PC-9 (cell line): ENCODE results near the gene RTEL1. TPM values are rescaled to one million over a fixed set of nuclear protein-coding genes. Genes with fewer than 3 reads are reported as not detected.

Source experiments
- BruUV-seq: library from RNA; stranded (reverse); fragments of 400-500 nt; replicated peaks from 2 replicates; lab custom pipeline; 2021; lab: Mats Ljungman, UMichigan
- CTCF ChIA-PET: fragments of 300-600 bp; sonication (Branson Sonifier 250); formaldehyde crosslinking; loops from one replicate; lab custom pipeline; 2022; ENCODE audit warnings: antibody characterized with exemption; lab: Charles Lee
- POLR2A ChIA-PET: fragments of 300-600 bp; sonication (Branson Sonifier 250); formaldehyde crosslinking; loops from one replicate; lab custom pipeline; 2022; ENCODE audit warnings: antibody characterized with exemption; ENCODE audit not compliant: unreplicated experiment; lab: Charles Lee
- DNase-seq, 2 experiments: peaks; one replicate each; pipeline versions ENCODE4 v3.0.0 to v3.0.0-alpha.2; 2015 to 2022; ENCODE audit warnings: mixed read lengths in 1 of 2
- H2AFZ ChIP-seq: fragments of 200-600 bp; sonication (generic); 2 replicates; pipeline ENCODE4 v1.8.1; 2017; ENCODE audit warnings: antibody characterized with exemption
- H3F3A ChIP-seq: fragments of 200-600 bp; sonication (generic); 2 replicates; pipeline ENCODE4 v1.8.1; 2017; ENCODE audit warnings: antibody characterized with exemption, mild to moderate bottlenecking, low read depth; ENCODE audit not compliant: insufficient read depth
- H3K27ac ChIP-seq: fragments of 200-600 bp; sonication (generic); 2 replicates; pipeline ENCODE4 v1.6.1; 2016; ENCODE audit warnings: mixed run types
- H3K27me3 ChIP-seq: fragments of 200-600 bp; sonication (generic); 2 replicates; pipeline ENCODE4 v1.6.1; 2016; ENCODE audit warnings: low read depth, mixed run types; ENCODE audit not compliant: insufficient read depth
- H3K36me3 ChIP-seq: fragments of 200-600 bp; sonication (generic); 2 replicates; pipeline ENCODE4 v1.6.1; 2016; ENCODE audit warnings: low read depth, mixed run types
- H3K4me1 ChIP-seq: fragments of 200-600 bp; sonication (generic); replicated peaks from 2 replicates; pipeline ENCODE4 v1.6.1; 2016; ENCODE audit warnings: mixed run types; ENCODE audit not compliant: insufficient read depth
- H3K4me2 ChIP-seq: fragments of 200-600 bp; sonication (generic); 2 replicates; pipeline ENCODE4 v1.6.1; 2017; ENCODE audit warnings: mixed run types
- H3K4me3 ChIP-seq: fragments of 200-600 bp; sonication (generic); 2 replicates; pipeline ENCODE4 v1.6.1; 2016; ENCODE audit warnings: mixed run types
- H3K79me2 ChIP-seq: fragments of 200-600 bp; sonication (generic); 2 replicates; pipeline ENCODE4 v1.6.1; 2017; ENCODE audit warnings: low read depth, mixed run types
- H3K9me2 ChIP-seq: fragments of 200-600 bp; sonication (generic); 2 replicates; pipeline ENCODE4 v1.8.1; 2017; ENCODE audit warnings: mild to moderate bottlenecking; ENCODE audit not compliant: insufficient read depth
- H3K9me3 ChIP-seq: fragments of 200-600 bp; sonication (generic); 2 replicates; pipeline ENCODE4 v1.8.1; 2016; ENCODE audit warnings: low read depth; ENCODE audit not compliant: insufficient read depth
- H4K20me1 ChIP-seq: fragments of 200-600 bp; sonication (generic); 2 replicates; pipeline ENCODE4 v1.8.1; 2017; ENCODE audit not compliant: insufficient read depth
- CTCF ChIP-seq: fragments of 200-600 bp; sonication (generic); conservative IDR thresholded peaks from 2 replicates; pipeline ENCODE4 v1.6.1; 2017; ENCODE audit warnings: mixed run types, antibody characterized with exemption, mild to moderate bottlenecking, moderate library complexity
- EZH2 ChIP-seq: fragments of 200-600 bp; sonication (generic); IDR thresholded peaks from 2 replicates; pipeline ENCODE4 v1.8.0; 2017; ENCODE audit warnings: antibody characterized with exemption, low read depth
- intact Hi-C: fragments of 100-400 bp; cut with micrococcal nuclease; formaldehyde crosslinking; loops from one replicate; pipeline ENCODE4 v1.10.0; 2022; ENCODE audit not compliant: unreplicated experiment
- total RNA-seq: library from RNA; stranded (reverse); gene quantifications from 2 replicates; pipeline ENCODE4 v1.2.3, GENCODE V29; 2021

Gene RTEL1
- total RNA-seq, 1 experiment from 2014 or later, result 36.0 TPM

GRCh38 chr20:63737945-63738686 is 80.0 kb downstream of the RTEL1 start:
- Histone ChIP-seq H3K4me1 (peaks cover 9% of the 10 kb centered on the region), H3K4me3 (no peak overlapping the region)

GRCh38 chr20:63738687-63739129 is 80.6 kb downstream of the RTEL1 start:
- peaks cover 30% of the 10 kb centered on the region for H3F3A ChIP-seq
- H3K27me3 ChIP-seq, result no peaks in the 10 kb centered on the region
- intact Hi-C loops, result no loop called here
- ChIA-PET POLR2A (interaction anchor here (0.6 kb wide), 1 partner anchor 97 kb away, joined by 3 read pairs; no protein-coding TSS in a partner anchor), CTCF (interaction anchor here (0.7 kb wide), 1 partner anchor 30 kb away, joined by 6 read pairs; no protein-coding TSS in a partner anchor)
- H3K9me3 ChIP-seq, result no peaks in the 10 kb centered on the region
- peaks cover 5% of the 10 kb centered on the region; the same call in 1 of the 2 replicates for H4K20me1 ChIP-seq
- no TSS peak for BruUV-seq
- H3K9me2 ChIP-seq, result no peaks in the 10 kb centered on the region
- TF ChIP-seq CTCF, result no peak
- no peak for TF ChIP-seq EZH2
- H3K4me3 ChIP-seq, result no peak overlapping the region
- peaks cover 10% of the 10 kb centered on the region; the same call in 1 of the 2 replicates for H3K79me2 ChIP-seq
- H3K4me1 ChIP-seq, result peaks cover 9% of the 10 kb centered on the region
- no peak overlapping the region for H2AFZ ChIP-seq
- H3K4me2 ChIP-seq, result no peak overlapping the region
- DNase-seq, result no peak
- H3K27ac ChIP-seq, result no peak overlapping the region
- no peaks in the 10 kb centered on the region for H3K36me3 ChIP-seq

More at GRCh38 chr20:63737945-63738686, 80.0 kb downstream of the RTEL1 start:
- no TSS peak for BruUV-seq
- no peak overlapping the region for H3K4me2 ChIP-seq
- no peaks in the 10 kb centered on the region for H3K9me3 ChIP-seq
- peaks cover 7% of the 10 kb centered on the region for H4K20me1 ChIP-seq
- no peak overlapping the region for H3K27ac ChIP-seq
- H3K79me2 ChIP-seq, result peaks cover 10% of the 10 kb centered on the region; the same call in 1 of the 2 replicates
- intact Hi-C loops, result no loop called here
- no peak for DNase-seq
- no peaks in the 10 kb centered on the region for H3K27me3 ChIP-seq
- peaks cover 24% of the 10 kb centered on the region for H3F3A ChIP-seq
- TF ChIP-seq EZH2 (no peak), CTCF (no peak)
- H3K9me2 ChIP-seq, result no peaks in the 10 kb centered on the region
- POLR2A ChIA-PET, result no interaction called here
- no peak overlapping the region for H2AFZ ChIP-seq
- no peaks in the 10 kb centered on the region for H3K36me3 ChIP-seq
- CTCF ChIA-PET, result no interaction called here

DNA sequence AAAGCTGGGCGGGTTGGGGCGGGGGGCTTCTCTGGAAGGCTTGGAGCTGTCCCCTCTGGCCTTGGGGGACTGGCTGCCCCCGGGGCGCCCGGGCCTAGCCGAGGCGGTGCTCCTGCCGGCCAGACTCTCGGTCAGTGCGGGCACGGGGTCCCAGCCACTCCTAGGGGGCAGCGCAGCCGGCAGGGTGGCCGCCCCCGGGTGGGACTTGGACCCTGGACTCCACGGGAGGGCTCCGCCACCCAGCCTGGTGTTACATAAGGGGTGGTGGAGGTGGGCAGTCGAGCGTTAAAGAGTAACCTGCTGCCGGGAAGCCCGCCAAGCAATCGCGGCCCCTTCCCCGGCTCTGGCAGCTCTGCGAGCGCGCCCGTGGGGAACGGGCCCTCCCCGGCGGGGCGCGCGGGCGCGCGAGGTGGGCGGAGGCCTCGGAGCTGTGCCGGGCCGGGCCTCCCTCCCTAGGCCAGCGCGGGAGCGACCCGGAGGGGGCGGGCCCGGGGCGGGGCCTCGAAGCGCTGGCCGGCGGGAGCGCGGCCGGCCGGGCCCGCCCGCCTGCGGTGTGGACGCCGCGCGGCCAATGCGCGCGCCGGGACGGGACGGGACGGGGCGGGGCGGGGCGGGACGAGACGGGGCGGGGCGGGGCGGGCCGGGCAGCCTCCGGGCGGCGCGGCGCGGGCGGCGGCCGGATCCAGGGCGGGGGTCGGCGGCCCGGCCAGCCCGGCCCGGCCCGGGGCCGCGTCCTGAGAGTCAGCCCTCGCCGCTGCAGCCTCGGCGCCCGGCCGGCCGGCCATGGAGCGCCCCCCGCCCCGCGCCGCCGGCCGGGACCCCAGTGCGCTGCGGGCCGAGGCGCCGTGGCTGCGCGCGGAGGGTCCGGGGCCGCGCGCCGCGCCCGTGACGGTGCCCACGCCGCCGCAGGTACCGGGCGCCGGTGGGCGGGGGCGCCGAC is 81.3 kb downstream of the RTEL1 start, which contains the start of gene SLC2A4RG:
Gene SLC2A4RG (plus strand): TSS at position 647 of the 940 bp plus-strand sequence. CDS start 137 bp downstream, at position 784.
- DNase-seq, result peak in 1 of 2 experiments; percentile 85
- intact Hi-C loops, result loop anchor here (2.0 kb wide), 1 partner anchor 203 kb away; the partner anchor contains the start of gene PTK6

More for the DNA sequence above, 81.3 kb downstream of the RTEL1 start, which contains the start of gene SLC2A4RG:
- CTCF ChIA-PET, result interaction anchor here (0.6 to 0.7 kb wide), 2 partner anchors 31 to 469 kb away, joined by 3 to 6 read pairs; no protein-coding TSS in a partner anchor
- 0 out of 2 replicates have a peak within 1 kb of the TSS, but pooled peaks have one; percentile 13 for H3K27ac ChIP-seq
- no peaks in the 10 kb centered on the region for H3K9me2 ChIP-seq
- H3F3A ChIP-seq, result peaks cover 37% of the 10 kb centered on the region
- peaks cover 10% of the 10 kb centered on the region; the same call in 1 of the 2 replicates for H3K79me2 ChIP-seq
- no peaks in the 10 kb centered on the region for H3K9me3 ChIP-seq
- H2AFZ ChIP-seq, result peak within 1 kb of the TSS; percentile 46
- peak within 1 kb of the TSS; percentile 46 for H3K4me3 ChIP-seq
- TF ChIP-seq EZH2, result no peak
- TF ChIP-seq CTCF, result no peak
- peaks cover 5% of the 10 kb centered on the region; the same call in 1 of the 2 replicates for H4K20me1 ChIP-seq
- H3K4me1 ChIP-seq, result peaks cover 9% of the 10 kb centered on the region
- no TSS peak for BruUV-seq
- no peaks in the 10 kb centered on the region for H3K27me3 ChIP-seq
- H3K4me2 ChIP-seq, result peak within 1 kb of the TSS; percentile 74
- POLR2A ChIA-PET, result interaction anchor here (0.6 kb wide), 2 partner anchors 42 to 98 kb away, joined by 3 read pairs; no protein-coding TSS in a partner anchor
- H3K36me3 ChIP-seq, result no peaks in the 10 kb centered on the region
